HepG2 (cell line): ENCODE data around the gene DNASE2. TPM values are rescaled to one million over a fixed set of nuclear protein-coding genes. Genes with fewer than 3 reads are reported as not detected.

Experiments used
- CHD2 ChIP-seq: IDR thresholded peaks from 2 replicates; pipeline ENCODE4 v1.6.1; 2011; ENCODE audit warnings: low read depth, low read length, improper control_type of control experiment
- CHD4 ChIP-seq: fragments of 200-600 bp; sonication (generic); IDR thresholded peaks from 2 replicates; pipeline ENCODE4 v1.7.0; 2017; ENCODE audit warnings: mild to moderate bottlenecking, low read length, borderline replicate concordance
- HNF4G ChIP-seq, 2 experiments: sonication (generic) in 1 of 2; formaldehyde crosslinking in 1 of 2; IDR thresholded peaks; 2 replicates each; pipeline versions ENCODE4 v1.4.0 to v1.6.1; 2011 to 2020; ENCODE audit warnings: borderline replicate concordance in 2 of 2, low read depth in 2 of 2, mild to moderate bottlenecking in 2 of 2, low read length in 1 of 2, missing genetic modification reagents in 1 of 2, moderate library complexity in 1 of 2
- KAT7 ChIP-seq: IDR thresholded peaks from 2 replicates; pipeline ENCODE4 v1.6.1; 2018; ENCODE audit warnings: borderline replicate concordance, missing compliant biosample characterization
- PCBP2 ChIP-seq: fragments of 200-400 bp; formaldehyde crosslinking; optimal IDR thresholded peaks from 2 replicates; pipeline ENCODE3; 2018; ENCODE audit warnings: low read length, low read depth; ENCODE audit not compliant: poor library complexity, severe bottlenecking
- SNAPC2 ChIP-seq: sonication (generic); formaldehyde crosslinking; IDR thresholded peaks from 2 replicates; pipeline ENCODE4 v1.8.1; 2022; ENCODE audit warnings: mild to moderate bottlenecking, missing genetic modification reagents
- TARDBP ChIP-seq: sonication (generic); formaldehyde crosslinking; IDR thresholded peaks from 2 replicates; pipeline ENCODE4 v1.8.0; 2022; ENCODE audit warnings: mild to moderate bottlenecking, missing genetic modification reagents
- ZBTB21 ChIP-seq: sonication (generic); formaldehyde crosslinking; IDR thresholded peaks from 2 replicates; pipeline ENCODE4 v1.4.0; 2020; ENCODE audit warnings: missing genetic modification reagents
- ZNF512B ChIP-seq: sonication (generic); formaldehyde crosslinking; IDR thresholded peaks from 2 replicates; pipeline ENCODE4 v1.5.1; 2020; ENCODE audit warnings: missing genetic modification reagents, mild to moderate bottlenecking, borderline replicate concordance
- ZNF691 ChIP-seq: sonication (generic); formaldehyde crosslinking; IDR thresholded peaks from 2 replicates; pipeline ENCODE4 v1.4.0; 2020; ENCODE audit warnings: missing genetic modification reagents, low read depth, mild to moderate bottlenecking, borderline replicate concordance
- ZNF841 ChIP-seq: sonication (generic); formaldehyde crosslinking; IDR thresholded peaks from 2 replicates; pipeline ENCODE4 v1.8.1; 2023; ENCODE audit warnings: missing genetic modification reagents, borderline replicate concordance
- polyA plus RNA-seq, 8 experiments: library from polyadenylated mRNA; depleted of rRNA in 3 of 8; stranded (reverse) in 7 of 8; unstranded in 1 of 8; fragments of >200 nt; fragmentation: Illumina TruSeq in 4 of 8; extraction: Trizol in 4 of 8; gene quantifications; 2 replicates each; pipeline versions ENCODE4 v1.2.1 to v1.2.3, GENCODE V29; 2011 to 2016; ENCODE audit warnings: low read depth in 4 of 8, missing spikeins in 1 of 8, mixed read lengths in 1 of 8; ENCODE audit not compliant: insufficient read depth in 1 of 8
- total RNA-seq, 5 experiments: library from RNA; depleted of rRNA; stranded (reverse); fragments of >200 nt; fragmentation: Illumina TruSeq; extraction: Trizol; gene quantifications; 2 replicates each; pipeline ENCODE4 v1.2.3, GENCODE V29; 2016; ENCODE audit warnings: low read depth in 1 of 5
- TF ChIP-seq, protein P1 (sequence below): sonication (generic); formaldehyde crosslinking; IDR thresholded peaks from 2 replicates; pipeline ENCODE4 v1.5.0; 2020; ENCODE audit warnings: missing genetic modification reagents
- TF ChIP-seq, protein P2 (sequence below): sonication (generic); formaldehyde crosslinking; IDR thresholded peaks from 2 replicates; pipeline ENCODE4 v1.4.0; 2020; ENCODE audit warnings: mild to moderate bottlenecking, missing genetic modification reagents
- TF ChIP-seq, protein P3 (sequence below): sonication (generic); formaldehyde crosslinking; IDR thresholded peaks from 2 replicates; pipeline ENCODE4 v1.4.0; 2020; ENCODE audit warnings: missing genetic modification reagents

The DNASE2 gene
- total and polyA plus RNA-seq, 2 of the 13 experiments (the other 11 are each of a cell fraction or from before 2014, with no cell fraction given): 7.5 to 16.2 TPM

GRCh38 chr19:12847159-12848139 lies 33.8 kb downstream of the DNASE2 start (continued):
- no peak for TF ChIP-seq ZNF841 (CRISPR knock-in tag)
- no peak; the same call in 1 of the 2 replicates for TF ChIP-seq KAT7 (CRISPR knock-in tag)
- TF ChIP-seq CHD2: no peak
- TF ChIP-seq, protein P1, sequence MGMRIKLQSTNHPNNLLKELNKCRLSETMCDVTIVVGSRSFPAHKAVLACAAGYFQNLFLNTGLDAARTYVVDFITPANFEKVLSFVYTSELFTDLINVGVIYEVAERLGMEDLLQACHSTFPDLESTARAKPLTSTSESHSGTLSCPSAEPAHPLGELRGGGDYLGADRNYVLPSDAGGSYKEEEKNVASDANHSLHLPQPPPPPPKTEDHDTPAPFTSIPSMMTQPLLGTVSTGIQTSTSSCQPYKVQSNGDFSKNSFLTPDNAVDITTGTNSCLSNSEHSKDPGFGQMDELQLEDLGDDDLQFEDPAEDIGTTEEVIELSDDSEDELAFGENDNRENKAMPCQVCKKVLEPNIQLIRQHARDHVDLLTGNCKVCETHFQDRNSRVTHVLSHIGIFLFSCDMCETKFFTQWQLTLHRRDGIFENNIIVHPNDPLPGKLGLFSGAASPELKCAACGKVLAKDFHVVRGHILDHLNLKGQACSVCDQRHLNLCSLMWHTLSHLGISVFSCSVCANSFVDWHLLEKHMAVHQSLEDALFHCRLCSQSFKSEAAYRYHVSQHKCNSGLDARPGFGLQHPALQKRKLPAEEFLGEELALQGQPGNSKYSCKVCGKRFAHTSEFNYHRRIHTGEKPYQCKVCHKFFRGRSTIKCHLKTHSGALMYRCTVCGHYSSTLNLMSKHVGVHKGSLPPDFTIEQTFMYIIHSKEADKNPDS (CRISPR knock-in tag): no peak
- no peak for TF ChIP-seq CHD4
- TF ChIP-seq ZBTB21 (CRISPR knock-in tag): no peak
- TF ChIP-seq PCBP2: no peak
- no peak for TF ChIP-seq SNAPC2 (CRISPR knock-in tag)
- 0 out of 2 replicates have a peak, but pooled peaks have one; percentile 54 for TF ChIP-seq ZNF691 (CRISPR knock-in tag)
- no peak for TF ChIP-seq TARDBP (CRISPR knock-in tag)
- no peak for TF ChIP-seq HNF4G (IDR thresholded peaks at IDR 0.05; ENCODE audit: borderline replicate concordance, low read depth, low read length)
- no peak for TF ChIP-seq HNF4G (CRISPR knock-in tag; IDR thresholded peaks at IDR 0.05; ENCODE audit: borderline replicate concordance, low read depth)
- TF ChIP-seq, protein P2, sequence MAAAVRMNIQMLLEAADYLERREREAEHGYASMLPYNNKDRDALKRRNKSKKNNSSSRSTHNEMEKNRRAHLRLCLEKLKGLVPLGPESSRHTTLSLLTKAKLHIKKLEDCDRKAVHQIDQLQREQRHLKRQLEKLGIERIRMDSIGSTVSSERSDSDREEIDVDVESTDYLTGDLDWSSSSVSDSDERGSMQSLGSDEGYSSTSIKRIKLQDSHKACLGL (CRISPR knock-in tag): no peak
- TF ChIP-seq, protein P3, sequence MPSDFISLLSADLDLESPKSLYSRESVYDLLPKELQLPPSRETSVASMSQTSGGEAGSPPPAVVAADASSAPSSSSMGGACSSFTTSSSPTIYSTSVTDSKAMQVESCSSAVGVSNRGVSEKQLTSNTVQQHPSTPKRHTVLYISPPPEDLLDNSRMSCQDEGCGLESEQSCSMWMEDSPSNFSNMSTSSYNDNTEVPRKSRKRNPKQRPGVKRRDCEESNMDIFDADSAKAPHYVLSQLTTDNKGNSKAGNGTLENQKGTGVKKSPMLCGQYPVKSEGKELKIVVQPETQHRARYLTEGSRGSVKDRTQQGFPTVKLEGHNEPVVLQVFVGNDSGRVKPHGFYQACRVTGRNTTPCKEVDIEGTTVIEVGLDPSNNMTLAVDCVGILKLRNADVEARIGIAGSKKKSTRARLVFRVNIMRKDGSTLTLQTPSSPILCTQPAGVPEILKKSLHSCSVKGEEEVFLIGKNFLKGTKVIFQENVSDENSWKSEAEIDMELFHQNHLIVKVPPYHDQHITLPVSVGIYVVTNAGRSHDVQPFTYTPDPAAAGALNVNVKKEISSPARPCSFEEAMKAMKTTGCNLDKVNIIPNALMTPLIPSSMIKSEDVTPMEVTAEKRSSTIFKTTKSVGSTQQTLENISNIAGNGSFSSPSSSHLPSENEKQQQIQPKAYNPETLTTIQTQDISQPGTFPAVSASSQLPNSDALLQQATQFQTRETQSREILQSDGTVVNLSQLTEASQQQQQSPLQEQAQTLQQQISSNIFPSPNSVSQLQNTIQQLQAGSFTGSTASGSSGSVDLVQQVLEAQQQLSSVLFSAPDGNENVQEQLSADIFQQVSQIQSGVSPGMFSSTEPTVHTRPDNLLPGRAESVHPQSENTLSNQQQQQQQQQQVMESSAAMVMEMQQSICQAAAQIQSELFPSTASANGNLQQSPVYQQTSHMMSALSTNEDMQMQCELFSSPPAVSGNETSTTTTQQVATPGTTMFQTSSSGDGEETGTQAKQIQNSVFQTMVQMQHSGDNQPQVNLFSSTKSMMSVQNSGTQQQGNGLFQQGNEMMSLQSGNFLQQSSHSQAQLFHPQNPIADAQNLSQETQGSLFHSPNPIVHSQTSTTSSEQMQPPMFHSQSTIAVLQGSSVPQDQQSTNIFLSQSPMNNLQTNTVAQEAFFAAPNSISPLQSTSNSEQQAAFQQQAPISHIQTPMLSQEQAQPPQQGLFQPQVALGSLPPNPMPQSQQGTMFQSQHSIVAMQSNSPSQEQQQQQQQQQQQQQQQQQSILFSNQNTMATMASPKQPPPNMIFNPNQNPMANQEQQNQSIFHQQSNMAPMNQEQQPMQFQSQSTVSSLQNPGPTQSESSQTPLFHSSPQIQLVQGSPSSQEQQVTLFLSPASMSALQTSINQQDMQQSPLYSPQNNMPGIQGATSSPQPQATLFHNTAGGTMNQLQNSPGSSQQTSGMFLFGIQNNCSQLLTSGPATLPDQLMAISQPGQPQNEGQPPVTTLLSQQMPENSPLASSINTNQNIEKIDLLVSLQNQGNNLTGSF (CRISPR knock-in tag): no peak
- TF ChIP-seq ZNF512B (CRISPR knock-in tag): no peak
